Ovary (tissue), 3 donors: Measurements from ENCODE around the gene ARID4A.

ENCODE experiments used
- CTCF ChIP-seq, 3 donors: fragments of 450-650 bp in 2 of 3; fragments of 200-600 bp in 1 of 3; IDR thresholded peaks; one replicate each; pipeline versions ENCODE4 v1.5.1 to v1.8.0; 2016 to 2022; ENCODE audit warnings: antibody characterized with exemption in 3 of 3, mild to moderate bottlenecking in 1 of 3
- EP300 ChIP-seq: sonication (generic); formaldehyde crosslinking; IDR thresholded peaks from one replicate; pipeline ENCODE4 v1.6.1; 2017; ENCODE audit warnings: antibody characterized with exemption
- POLR2A ChIP-seq: fragments of 450-650 bp; IDR thresholded peaks from one replicate; pipeline ENCODE4 v1.6.1; 2017; ENCODE audit warnings: antibody characterized with exemption, mild to moderate bottlenecking, moderate library complexity
- donor health status: DM: no; HTN: no; CAD: no.

GRCh38 chr14:58292187-58292586, 6.2 kb upstream of the ARID4A start:
- TF ChIP-seq CTCF (IDR thresholded peaks at IDR 0.05) (no peak), POLR2A (no peak), EP300 (no peak)
